ENCODE data around the gene SLIT3. TPM values are rescaled to one million over a fixed set of nuclear protein-coding genes. Genes with fewer than 3 reads are reported as not detected.

Gene SLIT3
- total RNA-seq, 4 donors from 2014 or later: 10.8 to 30.8 (median 18.4) TPM

DNA sequence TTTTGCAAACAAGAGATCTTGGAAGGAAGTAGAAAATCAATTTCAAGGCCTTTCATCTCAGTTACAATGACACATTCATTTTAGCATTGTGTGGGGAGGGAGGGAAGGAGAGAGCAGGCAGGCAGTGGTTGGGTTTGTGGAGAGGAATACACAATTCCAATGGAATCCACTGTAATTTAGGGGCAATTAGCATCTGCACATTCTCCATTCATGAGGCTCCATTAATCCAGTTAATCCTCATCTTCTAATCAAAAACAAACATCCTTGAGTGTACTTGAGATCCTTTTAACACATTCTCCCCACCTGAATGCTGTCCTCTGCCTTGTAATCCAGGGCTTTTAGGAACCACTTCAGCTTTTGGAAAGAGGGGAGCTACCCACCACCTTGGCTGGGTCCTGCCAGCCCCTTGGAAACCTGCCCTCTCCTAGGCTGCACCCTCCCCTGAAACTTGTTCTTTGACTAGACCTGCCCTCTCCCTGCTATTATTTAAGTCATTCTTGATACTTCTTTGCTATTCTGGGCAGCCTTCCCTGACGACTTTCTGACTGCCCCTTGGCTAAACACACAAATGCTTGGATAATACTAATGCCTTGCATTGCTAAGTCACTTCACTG is 271.2 kb downstream of the SLIT3 start:
- no peak for DNase-seq (ENCODE audit: low spot score in 2 of 2)
- Histone ChIP-seq H3K27ac (no peak overlapping the region), H3K4me3 (no peak overlapping the region), H3K36me3 (no peaks in the 10 kb centered on the region), H3K4me1 (peaks cover 6% of the 10 kb centered on the region), H3K9me3 (no peaks in the 10 kb centered on the region), H3K27me3 (no peaks in the 10 kb centered on the region)
- WGBS: 15% methylated on average over 1 of the region's 1 CpG
- TF ChIP-seq, protein P1, sequence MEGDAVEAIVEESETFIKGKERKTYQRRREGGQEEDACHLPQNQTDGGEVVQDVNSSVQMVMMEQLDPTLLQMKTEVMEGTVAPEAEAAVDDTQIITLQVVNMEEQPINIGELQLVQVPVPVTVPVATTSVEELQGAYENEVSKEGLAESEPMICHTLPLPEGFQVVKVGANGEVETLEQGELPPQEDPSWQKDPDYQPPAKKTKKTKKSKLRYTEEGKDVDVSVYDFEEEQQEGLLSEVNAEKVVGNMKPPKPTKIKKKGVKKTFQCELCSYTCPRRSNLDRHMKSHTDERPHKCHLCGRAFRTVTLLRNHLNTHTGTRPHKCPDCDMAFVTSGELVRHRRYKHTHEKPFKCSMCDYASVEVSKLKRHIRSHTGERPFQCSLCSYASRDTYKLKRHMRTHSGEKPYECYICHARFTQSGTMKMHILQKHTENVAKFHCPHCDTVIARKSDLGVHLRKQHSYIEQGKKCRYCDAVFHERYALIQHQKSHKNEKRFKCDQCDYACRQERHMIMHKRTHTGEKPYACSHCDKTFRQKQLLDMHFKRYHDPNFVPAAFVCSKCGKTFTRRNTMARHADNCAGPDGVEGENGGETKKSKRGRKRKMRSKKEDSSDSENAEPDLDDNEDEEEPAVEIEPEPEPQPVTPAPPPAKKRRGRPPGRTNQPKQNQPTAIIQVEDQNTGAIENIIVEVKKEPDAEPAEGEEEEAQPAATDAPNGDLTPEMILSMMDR (IDR thresholded peaks at IDR 0.05): no peak
- no peak for TF ChIP-seq POLR2AphosphoS5 (IDR thresholded peaks at IDR 0.05)
- no peak for TF ChIP-seq EP300 (IDR thresholded peaks at IDR 0.05)
- TF ChIP-seq POLR2A (IDR thresholded peaks at IDR 0.05): no peak

DNA sequence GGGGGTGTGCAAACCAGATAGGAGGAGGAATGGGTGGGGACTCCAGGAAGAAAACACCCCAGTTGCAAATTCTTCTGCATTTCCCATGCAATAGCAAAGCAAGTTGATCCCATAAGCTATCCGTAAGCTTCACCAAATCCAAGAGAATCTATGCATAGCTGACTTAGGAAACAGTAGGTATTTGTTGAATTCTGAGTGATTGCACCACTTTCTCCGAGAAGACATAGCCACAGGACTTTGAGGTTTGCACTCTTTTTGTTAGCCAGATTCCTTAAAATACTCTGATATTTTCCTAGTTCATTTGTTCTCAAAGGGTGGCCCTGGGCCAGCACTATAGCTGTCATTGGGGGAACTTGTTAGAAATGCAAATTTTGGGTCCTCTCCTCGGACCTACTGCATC is 271.9 kb downstream of the SLIT3 start:
- Histone ChIP-seq H3K27ac (no peak overlapping the region), H3K27me3 (no peaks in the 10 kb centered on the region), H3K36me3 (no peaks in the 10 kb centered on the region), H3K4me1 (peaks cover 6% of the 10 kb centered on the region), H3K4me3 (no peak overlapping the region), H3K9me3 (no peaks in the 10 kb centered on the region)
- TF ChIP-seq EP300 (IDR thresholded peaks at IDR 0.05) (no peak), POLR2A (IDR thresholded peaks at IDR 0.05) (no peak), POLR2AphosphoS5 (IDR thresholded peaks at IDR 0.05) (no peak)
- TF ChIP-seq, protein P1 (IDR thresholded peaks at IDR 0.05): no peak
- no peak for DNase-seq (ENCODE audit: low spot score in 2 of 2)
- 72% methylated on average over 3 of the region's 3 CpGs for WGBS

DNA sequence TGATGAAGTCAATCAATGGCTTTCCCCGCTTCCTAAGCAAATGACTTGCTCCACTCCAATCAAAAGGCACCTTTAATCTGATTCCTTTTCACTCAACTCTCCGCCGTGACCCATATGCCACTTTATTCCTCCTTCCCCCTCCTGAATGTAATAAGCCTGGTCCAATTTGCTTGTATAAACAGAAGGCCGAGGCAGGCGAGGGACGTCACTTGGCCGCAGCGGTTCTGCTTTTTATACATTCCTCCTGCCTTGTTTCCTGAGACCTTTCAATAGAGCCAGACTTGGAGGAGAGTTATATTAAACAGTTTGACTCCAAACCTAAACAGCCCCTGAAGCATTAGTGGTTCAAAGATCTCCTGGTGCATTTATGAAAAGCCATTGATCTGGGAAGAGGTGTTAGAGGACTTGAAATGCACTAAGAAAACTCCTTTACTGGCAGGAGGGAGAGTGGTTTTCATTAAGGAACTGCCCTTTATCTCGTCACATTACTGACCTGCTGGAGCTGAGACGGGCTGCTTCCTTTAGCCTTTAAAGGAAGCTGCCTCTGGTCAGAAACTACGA is 273.4 kb downstream of the SLIT3 start:
- Histone ChIP-seq H3K9me3 (no peaks in the 10 kb centered on the region), H3K4me3 (no peak overlapping the region), H3K4me1 (peaks cover 6% of the 10 kb centered on the region), H3K27me3 (no peaks in the 10 kb centered on the region), H3K36me3 (no peaks in the 10 kb centered on the region), H3K27ac (no peak overlapping the region)
- 71% methylated on average over 11 of the region's 11 CpGs for WGBS
- TF ChIP-seq EP300 (IDR thresholded peaks at IDR 0.05) (no peak), POLR2A (IDR thresholded peaks at IDR 0.05) (no peak), POLR2AphosphoS5 (IDR thresholded peaks at IDR 0.05) (no peak)
- TF ChIP-seq, protein P1 (IDR thresholded peaks at IDR 0.05): no peak
- no peak for DNase-seq (ENCODE audit: low spot score in 2 of 2)

DNA sequence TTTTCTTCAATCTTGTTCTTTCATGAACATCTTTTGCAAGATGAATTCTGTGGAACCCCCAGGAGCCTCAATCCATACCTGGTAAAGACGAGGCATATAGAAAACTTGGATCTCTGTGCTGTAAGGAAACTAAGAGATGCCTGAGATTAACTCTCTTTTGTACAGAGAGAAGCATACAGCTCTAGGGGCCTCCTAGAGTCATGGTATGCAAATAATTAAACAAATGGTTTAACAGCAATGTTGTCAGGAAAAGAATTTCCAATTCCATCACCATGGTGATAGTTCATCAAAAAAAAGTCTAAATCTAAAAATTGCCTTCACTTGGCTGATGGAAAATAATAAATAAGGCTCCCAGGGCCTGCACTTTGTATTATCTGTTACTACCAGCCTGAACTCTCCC is 275.4 kb downstream of the SLIT3 start:
- WGBS: 74% methylated on average over 1 of the region's 1 CpG
- no peak for DNase-seq (ENCODE audit: low spot score in 2 of 2)
- Histone ChIP-seq H3K27me3 (no peaks in the 10 kb centered on the region), H3K27ac (no peak overlapping the region), H3K36me3 (no peaks in the 10 kb centered on the region), H3K4me3 (no peak overlapping the region), H3K4me1 (peaks cover 6% of the 10 kb centered on the region), H3K9me3 (no peaks in the 10 kb centered on the region)
- TF ChIP-seq EP300 (IDR thresholded peaks at IDR 0.05) (no peak), POLR2AphosphoS5 (IDR thresholded peaks at IDR 0.05) (no peak), POLR2A (IDR thresholded peaks at IDR 0.05) (no peak)
- TF ChIP-seq, protein P1 (IDR thresholded peaks at IDR 0.05): no peak

DNA sequence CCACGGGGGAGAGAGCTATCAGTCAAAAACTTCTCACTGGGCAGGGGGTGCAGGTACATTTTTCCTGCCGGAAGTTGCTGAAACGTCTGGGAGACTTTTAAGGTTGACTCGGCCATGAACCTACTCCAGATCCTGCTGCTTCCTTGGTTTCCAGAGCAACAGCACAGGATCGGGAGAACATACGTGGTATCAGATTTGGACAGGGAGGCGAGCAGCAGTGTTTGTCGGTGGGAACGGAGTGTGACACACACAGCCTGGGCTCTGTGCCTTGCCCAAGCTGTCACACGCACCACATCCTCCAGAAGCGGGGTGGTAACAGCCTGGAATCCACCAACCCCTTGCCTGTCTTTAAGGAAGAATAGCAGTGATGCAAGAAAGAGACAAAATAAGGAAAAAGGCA is 276.5 kb downstream of the SLIT3 start:
- Histone ChIP-seq H3K27ac (no peak overlapping the region), H3K36me3 (no peaks in the 10 kb centered on the region), H3K9me3 (no peaks in the 10 kb centered on the region), H3K4me1 (peaks cover 6% of the 10 kb centered on the region), H3K4me3 (no peak overlapping the region), H3K27me3 (no peaks in the 10 kb centered on the region)
- no peak for TF ChIP-seq POLR2AphosphoS5 (IDR thresholded peaks at IDR 0.05)
- TF ChIP-seq, protein P1 (IDR thresholded peaks at IDR 0.05): no peak
- TF ChIP-seq POLR2A (IDR thresholded peaks at IDR 0.05): no peak
- no peak for TF ChIP-seq EP300 (IDR thresholded peaks at IDR 0.05)
- WGBS: 87% methylated on average over 11 of the region's 11 CpGs
- no peak for DNase-seq (ENCODE audit: low spot score in 2 of 2)

All from suprapubic skin (tissue), 4 donors.